OCI-M2 (cell line): ENCODE results near the gene CCDC27.
"Not testable (repeated sequence)": the region's sequence is repeated elsewhere in the genome, so short reads cannot be mapped to it uniquely, and the experiment has no call there.

Source experiments
- DNase-seq: peaks from one replicate; lab custom pipeline; 2025; ENCODE audit not compliant: unreplicated experiment; lab: John Stamatoyannopoulos, UW

The CCDC27 gene

GRCh38 chr1:3788756-3789420 is 36.6 kb downstream of the CCDC27 start:
- no peak for DNase-seq

DNA sequence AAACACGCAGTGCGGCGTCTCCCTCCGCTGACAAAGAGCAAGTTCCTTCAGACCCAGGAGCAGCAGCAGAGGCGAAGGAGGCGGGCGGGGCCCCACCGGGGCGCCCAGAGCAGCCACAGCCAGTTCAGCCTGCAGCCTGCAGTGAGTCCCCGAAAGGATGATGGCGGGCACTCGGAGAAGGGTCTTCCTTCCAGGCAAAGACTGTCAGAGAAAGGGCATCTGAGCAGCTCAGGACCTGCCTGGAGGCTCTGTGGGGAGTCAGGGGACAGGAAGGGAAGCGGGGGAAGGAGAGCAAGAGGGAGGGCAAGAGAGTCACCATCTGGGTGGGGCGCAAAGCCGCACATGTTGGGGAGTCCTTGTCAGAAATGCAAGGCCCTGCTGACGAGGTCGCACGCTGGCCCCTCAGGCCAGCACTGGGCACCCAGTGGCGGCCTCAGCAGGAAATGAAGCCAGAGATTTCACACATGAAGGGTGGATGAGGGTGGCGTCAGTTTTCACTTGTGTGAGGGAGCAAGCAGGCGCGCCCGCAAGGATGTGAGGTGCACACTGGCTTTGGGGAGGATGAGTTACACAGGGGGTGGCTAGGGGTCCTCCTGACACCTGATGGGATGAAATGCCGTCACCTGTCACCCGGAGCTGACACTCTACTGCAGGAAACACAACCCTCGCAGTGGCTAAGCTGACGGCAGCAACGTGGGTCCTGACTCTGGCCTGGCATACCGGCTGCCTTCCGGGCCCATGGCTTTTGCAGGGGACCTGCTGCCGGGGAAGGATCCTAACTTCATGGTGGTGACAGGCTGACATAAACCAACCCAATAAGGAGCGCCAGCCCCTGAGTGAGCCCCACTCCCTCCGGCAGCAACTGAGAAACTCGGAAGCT is 37.4 kb downstream of the CCDC27 start:
- DNase-seq: no peak

GRCh38 chr1:3790500-3790923 is 38.3 kb downstream of the CCDC27 start:
- DNase-seq: no peak

DNA sequence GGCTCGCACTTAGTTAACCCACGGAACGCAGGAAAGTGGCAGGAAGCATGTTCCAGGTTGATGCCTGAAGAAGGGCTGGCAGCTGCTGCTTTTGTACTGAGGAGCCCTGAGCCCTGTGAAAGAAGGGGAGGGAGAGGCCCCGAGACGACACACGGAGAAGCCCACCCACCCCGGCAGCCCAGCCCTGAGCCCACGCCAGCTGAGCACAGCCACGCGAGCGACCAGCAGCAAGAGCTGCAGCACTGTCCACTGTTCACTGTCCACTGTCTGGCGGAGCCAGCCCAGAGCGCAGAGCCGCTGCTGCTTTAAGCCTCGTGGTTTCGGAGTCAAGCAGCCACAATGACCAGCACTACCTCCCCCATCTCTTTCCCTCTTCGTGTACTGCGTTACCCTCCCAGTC is 38.7 kb downstream of the CCDC27 start:
- no peak for DNase-seq

DNA sequence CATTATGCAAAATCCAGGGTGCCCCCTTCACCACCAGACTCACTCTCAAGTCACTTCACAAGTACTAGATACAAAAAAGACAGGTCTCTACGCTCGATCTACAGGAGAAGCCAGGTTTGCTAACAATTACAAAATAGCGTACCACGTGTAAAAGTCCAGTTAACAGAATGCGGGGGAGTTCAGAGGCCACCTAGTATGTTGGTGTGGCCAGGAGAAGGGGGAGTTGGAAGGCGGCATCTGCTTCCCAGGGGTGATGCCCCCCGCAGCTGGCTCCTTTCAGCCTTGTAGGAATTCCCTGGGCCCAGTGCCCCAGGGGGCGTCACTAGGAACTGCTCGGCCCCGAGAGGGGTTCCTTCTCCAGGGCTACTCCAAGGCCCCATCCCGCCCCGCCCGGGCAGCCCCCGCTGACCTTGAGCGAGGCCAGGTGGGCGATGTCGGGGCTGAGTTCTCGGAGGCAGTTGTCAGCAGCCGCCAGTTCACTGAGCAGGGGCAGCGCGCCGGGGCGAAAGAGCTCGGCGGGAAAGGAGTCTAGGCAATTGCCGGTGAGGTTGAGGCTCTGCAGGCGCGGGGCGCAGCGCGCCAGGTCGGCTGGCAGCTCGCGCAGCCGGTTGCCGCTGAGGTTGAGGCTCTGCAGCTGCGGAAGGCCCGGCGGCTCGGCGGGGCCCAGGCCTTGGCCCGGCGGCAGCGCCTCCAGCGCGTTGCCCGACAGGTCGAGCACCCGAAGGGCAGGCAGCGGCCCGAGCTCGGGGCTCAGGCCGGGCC is 43.4 kb downstream of the CCDC27 start:
- no peak for DNase-seq

DNA sequence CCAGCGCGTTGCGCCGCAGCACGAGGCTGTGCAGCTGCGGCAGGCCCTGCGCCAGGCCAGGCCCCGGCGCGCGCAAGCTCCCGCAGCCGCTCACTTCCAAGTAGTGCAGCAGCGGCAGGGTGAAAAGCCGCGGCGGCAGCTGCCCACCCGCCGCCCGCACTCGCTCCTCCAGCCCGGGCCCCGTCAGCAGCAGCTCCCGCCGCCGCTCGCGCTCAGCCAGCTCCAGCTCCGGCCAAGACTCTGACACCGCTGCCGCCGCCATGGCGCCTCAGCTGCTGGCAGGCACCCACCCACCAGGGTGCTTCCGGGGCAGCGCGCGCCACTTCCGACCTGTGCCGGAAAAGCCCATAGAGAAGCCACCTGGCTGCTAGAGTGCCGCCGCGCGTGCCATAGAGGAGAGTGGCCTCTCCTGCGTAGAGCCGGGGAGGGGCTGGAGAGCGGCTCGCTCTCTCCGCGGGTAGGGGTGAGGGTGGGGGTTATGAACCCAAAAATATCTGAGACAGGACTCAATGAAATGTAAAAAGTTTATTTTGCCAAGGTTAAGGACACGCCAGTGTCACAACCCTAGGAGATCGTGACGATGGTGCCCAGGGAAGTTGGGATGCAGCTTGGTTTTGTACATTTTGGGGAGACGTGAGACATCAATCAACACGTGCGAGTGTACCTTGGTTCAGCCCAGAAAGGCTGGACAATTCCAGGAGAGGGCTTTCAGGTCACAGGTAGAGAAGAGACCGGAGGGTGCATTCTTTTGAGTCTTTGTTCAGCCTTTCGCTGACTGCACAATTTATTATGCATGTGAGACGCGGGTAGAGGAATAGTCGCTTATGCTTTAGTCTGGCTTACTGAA is 44.2 kb downstream of the CCDC27 start, which contains the start of gene LRRC47:
TSS of gene LRRC47 (minus strand) at position 284 of the 847 bp plus-strand sequence. CDS start at position 262, 22 bp downstream.
- DNase-seq: peak; percentile 66

- no peak for DNase-seq
Measured at GRCh38 chr1:3799976-3800685, 47.9 kb downstream of the CCDC27 start.

GRCh38 chr1:3800795-3801194 is 48.5 kb downstream of the CCDC27 start:
- DNase-seq: not testable (repeated sequence)

GRCh38 chr1:3803905-3804626 is 51.8 kb downstream of the CCDC27 start:
- no peak for DNase-seq

DNA sequence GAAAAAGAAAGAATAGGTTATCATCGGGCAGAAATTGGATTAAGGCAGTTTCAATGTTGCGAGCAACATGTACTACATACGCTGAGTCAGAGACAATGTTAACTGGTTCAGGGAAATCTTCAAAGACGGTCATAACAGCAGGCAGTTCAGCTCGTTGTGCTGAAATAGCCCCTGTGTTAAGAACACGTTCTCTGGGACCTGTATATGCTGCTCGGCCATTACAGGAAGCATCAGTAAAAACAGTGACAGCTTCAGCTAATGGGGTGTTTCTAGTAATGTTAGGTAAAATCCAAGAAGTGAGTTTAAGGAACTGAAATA is 52.3 kb downstream of the CCDC27 start:
- not testable (repeated sequence) for DNase-seq

- DNase-seq: no peak
Measured at GRCh38 chr1:3805038-3805437, 52.8 kb downstream of the CCDC27 start.

DNA sequence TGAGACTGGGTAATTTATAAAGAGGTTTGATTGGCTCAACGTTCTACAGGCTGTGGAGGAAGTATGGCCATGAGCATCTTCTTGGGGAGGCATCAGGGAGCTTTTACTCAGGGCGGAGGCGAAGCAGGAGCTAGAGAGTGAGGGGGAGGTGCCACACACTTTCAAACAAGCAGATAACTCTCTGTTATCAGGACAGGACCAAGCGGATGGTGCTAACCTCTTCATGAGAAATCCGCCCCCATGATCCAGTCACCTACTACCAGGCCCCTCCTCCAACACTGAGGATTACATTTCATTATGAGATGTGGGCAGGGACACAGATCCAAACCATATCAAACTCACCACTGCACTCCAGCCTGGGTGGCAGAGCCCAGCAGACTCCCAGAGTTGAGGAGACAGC is 55.5 kb downstream of the CCDC27 start:
- no peak for DNase-seq

DNA sequence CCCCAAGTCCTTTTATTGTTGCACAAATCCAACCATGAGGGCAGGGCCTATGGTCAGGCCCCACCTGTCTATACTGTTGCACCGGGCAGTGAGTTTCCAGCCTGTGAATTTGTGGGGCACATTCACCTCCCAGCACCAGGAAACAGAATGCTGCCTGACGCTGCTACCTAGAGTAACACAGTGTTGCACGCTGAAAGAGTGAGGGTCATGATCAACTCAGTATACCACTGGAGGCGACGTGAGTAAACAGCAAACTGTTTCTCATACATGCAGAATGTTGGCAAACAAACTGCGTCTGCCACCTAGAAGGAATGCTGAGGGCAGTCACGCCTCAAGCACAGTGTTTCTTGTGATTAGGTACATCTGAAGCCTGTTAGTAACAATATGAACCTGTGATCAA is 57.4 kb downstream of the CCDC27 start:
- DNase-seq: no peak

DNA sequence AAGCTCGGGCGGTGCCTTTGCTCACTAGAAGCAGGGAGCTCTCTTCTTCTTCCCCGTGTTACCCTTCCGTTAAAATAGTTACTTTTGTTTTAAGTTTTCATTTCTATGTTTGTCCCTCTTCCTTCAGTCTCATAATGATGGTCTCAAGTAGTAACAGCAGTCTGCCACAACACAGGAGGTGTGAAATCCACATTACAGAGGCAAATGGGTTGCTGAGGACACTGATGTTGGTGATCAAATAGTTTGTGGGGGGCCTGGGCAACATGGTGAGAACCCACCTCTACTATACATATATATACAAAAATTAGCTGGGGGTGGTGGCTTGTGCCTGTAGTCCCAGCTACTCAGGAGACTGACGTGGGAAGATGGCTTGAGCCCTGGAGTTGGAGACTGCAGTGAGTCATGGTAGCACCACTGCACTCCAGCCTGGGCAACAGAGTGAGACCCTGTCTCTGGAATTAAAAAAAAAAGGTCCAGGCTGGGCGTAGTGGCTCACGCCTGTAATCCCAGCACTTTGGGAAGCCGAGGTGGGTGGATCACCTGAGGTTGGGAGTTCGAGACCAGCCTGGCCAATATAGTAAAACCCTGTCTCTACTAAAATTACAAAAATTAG is 58.0 kb downstream of the CCDC27 start:
- DNase-seq: not testable (repeated sequence)

DNA sequence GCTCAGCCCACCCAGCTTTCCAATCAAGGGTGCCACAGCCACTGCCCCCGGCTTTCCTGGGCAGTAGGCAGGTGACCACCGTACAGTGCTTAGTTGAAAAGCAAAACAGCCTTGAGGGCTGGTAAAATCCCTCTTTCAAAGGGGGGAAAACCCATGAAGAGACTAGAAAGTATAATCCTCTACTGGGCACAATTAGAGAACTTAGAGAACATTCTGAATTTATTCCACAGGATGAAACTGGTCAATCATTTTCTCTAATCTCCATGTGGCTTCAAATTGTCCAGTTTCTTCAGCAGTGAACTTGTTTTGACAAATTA is 59.3 kb downstream of the CCDC27 start:
- no peak for DNase-seq

- DNase-seq: no peak
Measured at GRCh38 chr1:3814065-3814464, 61.8 kb downstream of the CCDC27 start.

GRCh38 chr1:3814771-3815561 is 62.7 kb downstream of the CCDC27 start:
- no peak for DNase-seq

GRCh38 chr1:3816331-3817137 is 64.3 kb downstream of the CCDC27 start:
- no peak for DNase-seq
